ENCODE data around the gene CLEC1B.

The CLEC1B gene

DNA sequence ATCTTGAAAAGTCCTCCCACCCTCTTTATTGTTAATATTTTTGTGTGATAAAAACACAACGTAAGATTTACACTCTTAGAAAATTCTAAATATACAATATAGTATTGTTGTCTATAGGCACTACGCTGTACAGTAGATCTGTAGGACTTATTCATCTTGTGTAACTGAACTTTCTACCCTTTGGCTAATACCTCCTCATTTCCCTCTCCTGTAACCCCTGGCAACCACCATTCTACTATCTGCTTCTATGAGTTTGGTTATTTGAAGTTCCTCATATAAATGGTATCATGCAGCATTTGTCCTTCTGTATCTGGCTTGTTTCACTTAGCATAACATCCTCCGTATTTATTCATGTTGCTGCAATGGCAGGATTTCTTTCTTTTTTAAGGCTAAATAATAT, 26.3 kb upstream of the CLEC1B start:
- Histone ChIP-seq H3K4me3 (ENCODE audit: insufficient read depth, low read depth, low read length, poor library complexity, severe bottlenecking) (no peak overlapping the region), H3K27ac (ENCODE audit: insufficient read depth, low read length, poor library complexity, severe bottlenecking) (no peak overlapping the region), H3K27me3 (replicated peaks; ENCODE audit: control insufficient read depth, insufficient read depth, low read length, poor library complexity, severe bottlenecking) (peaks cover 5% of the 10 kb centered on the region), H3K9me3 (ENCODE audit: control insufficient read depth, low read length) (no peaks in the 10 kb centered on the region), H3K36me3 (ENCODE audit: control insufficient read depth, insufficient read depth, low read length) (no peaks in the 10 kb centered on the region), H3K4me1 (ENCODE audit: control insufficient read depth, insufficient read depth, low read length, poor library complexity, severe bottlenecking) (no peaks in the 10 kb centered on the region)
- no peak for DNase-seq

GRCh38 chr12:10021342-10021741, 22.4 kb upstream of the CLEC1B start:
- H3K27ac ChIP-seq (ENCODE audit: insufficient read depth, low read length, poor library complexity, severe bottlenecking), result no peak overlapping the region
- no peak for DNase-seq
- no peaks in the 10 kb centered on the region for H3K9me3 ChIP-seq (ENCODE audit: control insufficient read depth, low read length)

GRCh38 chr12:10018386-10018785, 19.5 kb upstream of the CLEC1B start:
- Histone ChIP-seq H3K27ac (ENCODE audit: insufficient read depth, low read length, poor library complexity, severe bottlenecking) (no peak overlapping the region), H3K4me1 (ENCODE audit: control insufficient read depth, insufficient read depth, low read length, poor library complexity, severe bottlenecking) (no peaks in the 10 kb centered on the region), H3K4me3 (ENCODE audit: insufficient read depth, low read depth, low read length, poor library complexity, severe bottlenecking) (no peak overlapping the region), H3K36me3 (ENCODE audit: control insufficient read depth, insufficient read depth, low read length) (no peaks in the 10 kb centered on the region), H3K27me3 (replicated peaks; ENCODE audit: control insufficient read depth, insufficient read depth, low read length, poor library complexity, severe bottlenecking) (no peaks in the 10 kb centered on the region), H3K9me3 (ENCODE audit: control insufficient read depth, low read length) (no peaks in the 10 kb centered on the region)
- DNase-seq, result no peak

More at GRCh38 chr12:10021342-10021741, 22.4 kb upstream of the CLEC1B start:
- no peak overlapping the region for H3K4me3 ChIP-seq (ENCODE audit: insufficient read depth, low read depth, low read length, poor library complexity, severe bottlenecking)
- peaks cover 5% of the 10 kb centered on the region for H3K27me3 ChIP-seq (replicated peaks; ENCODE audit: control insufficient read depth, insufficient read depth, low read length, poor library complexity, severe bottlenecking)
- no peaks in the 10 kb centered on the region for H3K36me3 ChIP-seq (ENCODE audit: control insufficient read depth, insufficient read depth, low read length)
- no peaks in the 10 kb centered on the region for H3K4me1 ChIP-seq (ENCODE audit: control insufficient read depth, insufficient read depth, low read length, poor library complexity, severe bottlenecking)

DNA sequence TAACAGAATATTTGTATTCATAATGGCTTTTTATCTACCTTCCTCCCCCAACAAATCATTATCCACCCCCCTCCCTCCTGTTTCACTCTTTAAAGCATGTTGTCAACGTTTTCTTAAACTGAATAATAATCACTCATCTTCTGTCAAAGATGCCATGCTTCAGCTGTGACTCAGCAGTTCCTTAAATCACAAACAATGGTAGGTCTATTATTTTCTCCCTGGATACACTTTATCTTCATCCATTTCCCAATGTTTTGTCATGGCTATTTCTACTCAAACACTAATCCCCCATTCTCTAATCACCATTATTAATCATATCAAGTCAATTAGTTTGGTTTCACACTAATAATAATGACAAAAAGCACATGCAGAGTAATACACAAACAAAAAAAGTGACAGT, 18.0 kb upstream of the CLEC1B start:
- no peak overlapping the region for H3K27ac ChIP-seq (ENCODE audit: insufficient read depth, low read length, poor library complexity, severe bottlenecking)
- DNase-seq, result no peak
- H3K4me1 ChIP-seq (ENCODE audit: control insufficient read depth, insufficient read depth, low read length, poor library complexity, severe bottlenecking), result no peaks in the 10 kb centered on the region
- no peaks in the 10 kb centered on the region for H3K36me3 ChIP-seq (ENCODE audit: control insufficient read depth, insufficient read depth, low read length)
- no peaks in the 10 kb centered on the region for H3K27me3 ChIP-seq (replicated peaks; ENCODE audit: control insufficient read depth, insufficient read depth, low read length, poor library complexity, severe bottlenecking)
- no peaks in the 10 kb centered on the region for H3K9me3 ChIP-seq (ENCODE audit: control insufficient read depth, low read length)
- no peak overlapping the region for H3K4me3 ChIP-seq (ENCODE audit: insufficient read depth, low read depth, low read length, poor library complexity, severe bottlenecking)

DNA sequence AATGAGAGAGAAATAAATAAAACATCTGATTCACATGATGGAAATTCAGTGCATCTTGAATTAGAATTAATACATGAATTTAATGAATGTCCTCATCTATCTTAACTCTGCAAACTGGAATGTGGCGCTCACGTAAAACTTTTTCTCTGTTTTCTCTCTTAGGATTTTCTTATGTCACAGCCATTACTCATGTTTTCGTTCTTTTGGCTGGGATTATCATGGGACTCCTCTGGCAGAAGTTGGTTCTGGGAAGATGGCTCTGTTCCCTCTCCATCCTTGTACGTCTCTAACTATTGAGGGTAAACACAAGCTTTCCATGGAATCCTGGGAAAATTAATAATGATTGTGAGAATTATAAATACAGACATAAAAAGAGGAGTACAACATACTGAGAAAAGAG, 16.5 kb upstream of the CLEC1B start:
- Histone ChIP-seq H3K4me1 (ENCODE audit: control insufficient read depth, insufficient read depth, low read length, poor library complexity, severe bottlenecking) (no peaks in the 10 kb centered on the region), H3K9me3 (ENCODE audit: control insufficient read depth, low read length) (no peaks in the 10 kb centered on the region), H3K27me3 (replicated peaks; ENCODE audit: control insufficient read depth, insufficient read depth, low read length, poor library complexity, severe bottlenecking) (no peaks in the 10 kb centered on the region), H3K36me3 (ENCODE audit: control insufficient read depth, insufficient read depth, low read length) (no peaks in the 10 kb centered on the region), H3K27ac (ENCODE audit: insufficient read depth, low read length, poor library complexity, severe bottlenecking) (no peak overlapping the region), H3K4me3 (ENCODE audit: insufficient read depth, low read depth, low read length, poor library complexity, severe bottlenecking) (no peak overlapping the region)
- DNase-seq, result no peak

- Histone ChIP-seq H3K36me3 (ENCODE audit: control insufficient read depth, insufficient read depth, low read length) (no peaks in the 10 kb centered on the region), H3K9me3 (ENCODE audit: control insufficient read depth, low read length) (no peaks in the 10 kb centered on the region), H3K27me3 (replicated peaks; ENCODE audit: control insufficient read depth, insufficient read depth, low read length, poor library complexity, severe bottlenecking) (no peaks in the 10 kb centered on the region), H3K4me1 (ENCODE audit: control insufficient read depth, insufficient read depth, low read length, poor library complexity, severe bottlenecking) (no peaks in the 10 kb centered on the region), H3K4me3 (ENCODE audit: insufficient read depth, low read depth, low read length, poor library complexity, severe bottlenecking) (no peak overlapping the region), H3K27ac (ENCODE audit: insufficient read depth, low read length, poor library complexity, severe bottlenecking) (no peak overlapping the region)
- no peak for DNase-seq
Observed at GRCh38 chr12:10012630-10013330, 13.9 kb upstream of the CLEC1B start.

GRCh38 chr12:10001171-10001776, 2.4 kb upstream of the CLEC1B start:
- H3K4me1 ChIP-seq (ENCODE audit: control insufficient read depth, insufficient read depth, low read length, poor library complexity, severe bottlenecking), result no peaks in the 10 kb centered on the region
- no peak for DNase-seq
- H3K4me3 ChIP-seq (ENCODE audit: insufficient read depth, low read depth, low read length, poor library complexity, severe bottlenecking), result no peak overlapping the region
- no peaks in the 10 kb centered on the region for H3K9me3 ChIP-seq (ENCODE audit: control insufficient read depth, low read length)
- H3K36me3 ChIP-seq (ENCODE audit: control insufficient read depth, insufficient read depth, low read length), result no peaks in the 10 kb centered on the region
- no peak overlapping the region for H3K27ac ChIP-seq (ENCODE audit: insufficient read depth, low read length, poor library complexity, severe bottlenecking)
- H3K27me3 ChIP-seq (replicated peaks; ENCODE audit: control insufficient read depth, insufficient read depth, low read length, poor library complexity, severe bottlenecking), result no peaks in the 10 kb centered on the region

GRCh38 chr12:9992296-9992695, 6.6 kb downstream of the CLEC1B start:
- DNase-seq, result no peak
- no peak overlapping the region for H3K4me3 ChIP-seq (ENCODE audit: insufficient read depth, low read depth, low read length, poor library complexity, severe bottlenecking)
- no peaks in the 10 kb centered on the region for H3K36me3 ChIP-seq (ENCODE audit: control insufficient read depth, insufficient read depth, low read length)
- H3K4me1 ChIP-seq (ENCODE audit: control insufficient read depth, insufficient read depth, low read length, poor library complexity, severe bottlenecking), result no peaks in the 10 kb centered on the region
- H3K27ac ChIP-seq (ENCODE audit: insufficient read depth, low read length, poor library complexity, severe bottlenecking), result no peak overlapping the region
- H3K27me3 ChIP-seq (replicated peaks; ENCODE audit: control insufficient read depth, insufficient read depth, low read length, poor library complexity, severe bottlenecking), result no peaks in the 10 kb centered on the region
- H3K9me3 ChIP-seq (ENCODE audit: control insufficient read depth, low read length), result no peaks in the 10 kb centered on the region

DNA sequence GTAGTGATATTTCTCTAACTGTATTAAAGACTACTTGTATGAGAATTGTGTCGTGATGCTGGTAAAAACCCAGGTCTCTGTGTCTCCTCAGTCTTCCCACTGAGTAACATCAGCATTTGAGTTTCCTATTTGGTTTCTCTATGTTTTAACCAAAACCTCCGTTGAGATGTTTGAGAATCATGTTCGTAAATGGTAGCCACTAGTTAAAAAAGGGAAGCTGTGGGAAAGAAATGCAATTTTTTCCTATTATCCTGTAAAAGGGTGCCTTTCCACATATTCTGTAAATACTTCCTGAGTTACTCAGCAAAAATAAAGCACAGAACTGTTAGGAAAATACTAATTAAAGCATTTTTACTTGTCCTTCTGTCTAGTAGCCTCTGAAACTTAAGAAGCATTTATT, 7.0 kb downstream of the CLEC1B start:
- H3K27me3 ChIP-seq (replicated peaks; ENCODE audit: control insufficient read depth, insufficient read depth, low read length, poor library complexity, severe bottlenecking), result no peaks in the 10 kb centered on the region
- H3K4me3 ChIP-seq (ENCODE audit: insufficient read depth, low read depth, low read length, poor library complexity, severe bottlenecking), result no peak overlapping the region
- no peaks in the 10 kb centered on the region for H3K9me3 ChIP-seq (ENCODE audit: control insufficient read depth, low read length)
- DNase-seq, result no peak
- no peaks in the 10 kb centered on the region for H3K36me3 ChIP-seq (ENCODE audit: control insufficient read depth, insufficient read depth, low read length)
- H3K27ac ChIP-seq (ENCODE audit: insufficient read depth, low read length, poor library complexity, severe bottlenecking), result no peak overlapping the region
- H3K4me1 ChIP-seq (ENCODE audit: control insufficient read depth, insufficient read depth, low read length, poor library complexity, severe bottlenecking), result no peaks in the 10 kb centered on the region

- Histone ChIP-seq H3K27me3 (replicated peaks; ENCODE audit: control insufficient read depth, insufficient read depth, low read length, poor library complexity, severe bottlenecking) (no peaks in the 10 kb centered on the region), H3K36me3 (ENCODE audit: control insufficient read depth, insufficient read depth, low read length) (no peaks in the 10 kb centered on the region), H3K9me3 (ENCODE audit: control insufficient read depth, low read length) (no peaks in the 10 kb centered on the region), H3K27ac (ENCODE audit: insufficient read depth, low read length, poor library complexity, severe bottlenecking) (no peak overlapping the region), H3K4me3 (ENCODE audit: insufficient read depth, low read depth, low read length, poor library complexity, severe bottlenecking) (no peak overlapping the region), H3K4me1 (ENCODE audit: control insufficient read depth, insufficient read depth, low read length, poor library complexity, severe bottlenecking) (no peaks in the 10 kb centered on the region)
- no peak for DNase-seq
Observed at GRCh38 chr12:9980126-9980525, 18.8 kb downstream of the CLEC1B start.

All from effector memory CD4-positive, alpha-beta T cell (primary cell).